Measurements from ENCODE around the gene SAMD13. TPM values are rescaled to one million over a fixed set of nuclear protein-coding genes. Genes with fewer than 3 reads are reported as not detected.

The SAMD13 gene
- total and polyA plus RNA-seq, 2 donors (not counting 3 experiments of a cell fraction or from before 2014, with no cell fraction given) = 1.2 to 4.8 TPM

GRCh38 chr1:84269306-84269705 is 32.2 kb upstream of the SAMD13 start:
- Histone ChIP-seq H3K9ac (replicated peaks; ENCODE audit: extremely low read depth, insufficient read depth, low read length) (no peak overlapping the region), H2AFZ (ENCODE audit: low read depth, low read length) (no peak overlapping the region), H3K4me2 (ENCODE audit: insufficient read depth, low read length) (no peak overlapping the region), H4K20me1 (replicated peaks; ENCODE audit: control insufficient read depth, extremely low read depth, insufficient read depth, low read length) (no peaks in the 10 kb centered on the region), H3K79me2 (ENCODE audit: control insufficient read depth, insufficient read depth, low read length) (no peaks in the 10 kb centered on the region), H3K9me1 (replicated peaks; ENCODE audit: control insufficient read depth, extremely low read depth, insufficient read depth, low read length) (no peaks in the 10 kb centered on the region), H3K27me3 (ENCODE audit: control insufficient read depth in 2 of 2, insufficient read depth in 2 of 2, low read length in 2 of 2) (no peaks in the 10 kb centered on the region), H3K4me1 (ENCODE audit: control insufficient read depth, extremely low read depth, insufficient read depth, low read length) (peaks cover 5% of the 10 kb centered on the region), H3K9me3 (replicated peaks; ENCODE audit: control insufficient read depth, insufficient read depth, low read length) (no peaks in the 10 kb centered on the region), H3K36me3 (ENCODE audit: control insufficient read depth in 2 of 2, extremely low read depth in 1 of 2, insufficient read depth in 2 of 2, low read length in 2 of 2) (no peaks in the 10 kb centered on the region), H3K4me3 (replicated peaks in 1 of 3; ENCODE audit: insufficient read depth in 1 of 3, low read depth in 1 of 3, low read length in 3 of 3) (no peak overlapping the region), H3K27ac (ENCODE audit: insufficient read depth, low read depth, low read length) (no peak overlapping the region)
- no TSS peak for BruUV-seq (replicated peaks)
- dilution Hi-C loops (cut with MboI; ENCODE audit: extremely low pct_ligation_motif_present, low sequenced_read_pairs) (no loop called here), intact Hi-C loops (cut with micrococcal nuclease) (no loop called here)
- POLR2A ChIA-PET = no interaction called here
- CTCF ChIA-PET = interaction anchor here (0.9 kb wide), 1 partner anchor 17 kb away, joined by 3 read pairs; no protein-coding TSS in a partner anchor
- no peak for TF ChIP-seq FOS (IDR thresholded peaks at IDR 0.05; ENCODE audit: borderline replicate concordance, insufficient read depth, low read length)
- TF ChIP-seq MAX (IDR thresholded peaks at IDR 0.05; ENCODE audit: insufficient read depth, insufficient read length) = no peak
- no peak for TF ChIP-seq CTCF (IDR thresholded peaks at IDR 0.05; ENCODE audit: extremely low read depth in 1 of 2, insufficient read depth in 1 of 2, low read depth in 1 of 2, low read length in 2 of 2)
- TF ChIP-seq POLR2AphosphoS5 (IDR thresholded peaks at IDR 0.05; ENCODE audit: insufficient read depth, low read depth, low read length) = no peak
- TF ChIP-seq MYC (IDR thresholded peaks at IDR 0.05; ENCODE audit: low read depth, low read length) = no peak
- DNase-seq (ENCODE audit: low read depth, low spot score) = no peak
- FAIRE-seq = no peak

Measured in endothelial cell of umbilical vein (primary cell).